Fibroblast of the conjunctiva (primary cell): ENCODE results near the gene EGR2.

Experiments used
- DNase-seq: peaks from one replicate; pipeline ENCODE4 v3.0.0-alpha.2; 2010; ENCODE audit warnings: low read depth

EGR2 gene

DNA sequence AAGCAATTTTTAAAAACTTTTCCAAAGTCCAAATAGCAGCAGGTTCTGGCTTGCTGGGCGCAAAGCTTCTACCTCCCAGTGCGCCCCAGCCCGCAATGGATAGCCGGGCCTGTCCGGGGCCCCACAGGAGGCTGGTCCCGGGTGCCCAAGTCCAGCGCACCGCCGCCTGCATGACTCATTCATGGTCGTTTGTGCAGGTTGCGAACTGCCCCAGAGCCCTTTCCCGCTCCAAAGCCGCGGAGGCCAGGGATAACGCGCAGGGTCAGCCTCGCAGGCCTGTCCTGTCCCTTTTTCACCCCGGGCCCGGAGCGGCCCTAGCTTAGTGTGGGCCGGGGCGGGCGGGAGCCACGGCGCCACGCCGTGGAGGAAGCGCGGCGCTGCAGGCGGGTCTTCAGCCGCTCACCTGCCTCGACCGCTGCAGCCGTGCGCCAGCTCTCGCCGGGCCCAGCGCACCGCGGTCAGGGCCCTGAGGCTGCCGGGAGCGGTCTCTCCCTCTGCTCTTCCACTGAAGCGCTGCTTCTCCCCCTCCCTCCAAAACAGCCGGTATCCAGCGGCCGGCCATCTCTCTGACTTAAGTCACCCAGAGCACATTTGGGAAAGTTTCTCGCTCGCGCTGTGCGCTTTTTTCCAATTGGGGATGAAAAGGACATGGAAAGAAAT, 1.7 kb upstream of the EGR2 start:
- no peak for DNase-seq

GRCh38 chr10:62817121-62817765, 1.1 kb upstream of the EGR2 start:
- no peak for DNase-seq

DNA sequence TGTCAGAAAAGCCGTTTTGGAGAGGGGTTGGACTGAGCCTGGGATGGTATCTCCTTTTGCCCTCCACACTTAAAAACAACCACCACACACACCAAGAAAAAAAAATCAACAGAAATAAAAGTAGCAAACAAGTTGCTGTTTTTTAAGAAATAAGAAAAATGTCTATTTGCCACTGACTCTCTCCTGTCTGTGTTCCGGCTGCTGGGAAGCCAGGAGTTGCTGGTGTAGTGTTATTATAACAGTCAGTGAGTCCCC, 163 bp downstream of the EGR2 start:
- DNase-seq = no peak

DNA sequence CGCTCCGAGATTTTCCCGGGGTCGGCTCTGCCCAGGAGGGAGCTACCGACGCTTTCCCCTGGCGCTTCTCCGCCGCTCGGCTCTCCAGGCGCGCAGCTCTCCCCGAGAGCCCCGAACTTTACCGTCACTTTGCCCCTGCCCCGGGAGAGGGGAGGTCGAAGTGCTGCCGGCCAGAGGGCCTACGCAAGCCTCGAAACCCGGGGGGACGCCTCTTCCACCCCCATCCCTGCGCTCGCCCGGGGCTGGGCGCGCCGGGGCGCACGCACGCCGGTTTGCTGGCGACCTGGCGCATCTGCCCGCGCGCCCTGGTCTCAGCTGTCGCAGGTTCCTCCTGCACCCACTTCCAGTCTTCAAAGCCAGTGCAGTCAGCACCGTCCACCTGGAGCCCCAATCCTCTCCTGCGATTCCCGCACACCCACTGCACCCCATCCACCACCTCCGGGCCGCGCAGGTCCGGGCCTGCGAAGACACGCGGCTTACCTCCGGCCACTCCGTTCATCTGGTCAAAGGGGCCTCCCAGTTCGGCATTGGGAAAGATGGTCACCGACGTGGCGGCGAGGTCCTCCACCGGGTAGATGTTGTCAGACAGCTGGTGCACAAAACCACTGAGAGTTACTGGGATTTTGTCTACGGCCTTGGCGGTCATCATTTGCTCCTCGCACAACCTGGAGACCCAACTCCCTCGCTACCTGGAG, 638 bp downstream of the EGR2 start:
- DNase-seq = no peak

GRCh38 chr10:62814756-62815380, 1.3 kb downstream of the EGR2 start:
- no peak for DNase-seq

DNA sequence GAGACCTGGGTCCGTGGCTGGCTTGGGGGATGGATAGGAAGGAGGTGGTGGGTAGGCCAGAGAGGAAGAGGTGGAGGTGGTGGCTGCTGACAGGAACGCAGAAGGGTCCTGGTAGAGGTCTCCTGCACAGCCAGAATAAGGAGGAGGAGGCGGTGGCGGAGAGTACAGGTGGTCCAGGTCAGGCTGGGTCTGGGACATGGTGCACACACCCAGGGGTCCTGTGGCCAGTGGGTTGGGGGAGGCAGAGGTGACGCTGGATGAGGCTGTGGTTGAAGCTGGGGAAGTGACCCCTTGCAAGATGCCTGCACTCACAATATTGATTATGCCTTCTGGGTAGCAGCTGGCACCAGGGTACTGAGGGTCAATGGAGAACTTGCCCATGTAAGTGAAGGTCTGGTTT, 2.2 kb downstream of the EGR2 start:
- no peak for DNase-seq

- no peak for DNase-seq
Measured at GRCh38 chr10:62813453-62813852, 2.7 kb downstream of the EGR2 start.

DNA sequence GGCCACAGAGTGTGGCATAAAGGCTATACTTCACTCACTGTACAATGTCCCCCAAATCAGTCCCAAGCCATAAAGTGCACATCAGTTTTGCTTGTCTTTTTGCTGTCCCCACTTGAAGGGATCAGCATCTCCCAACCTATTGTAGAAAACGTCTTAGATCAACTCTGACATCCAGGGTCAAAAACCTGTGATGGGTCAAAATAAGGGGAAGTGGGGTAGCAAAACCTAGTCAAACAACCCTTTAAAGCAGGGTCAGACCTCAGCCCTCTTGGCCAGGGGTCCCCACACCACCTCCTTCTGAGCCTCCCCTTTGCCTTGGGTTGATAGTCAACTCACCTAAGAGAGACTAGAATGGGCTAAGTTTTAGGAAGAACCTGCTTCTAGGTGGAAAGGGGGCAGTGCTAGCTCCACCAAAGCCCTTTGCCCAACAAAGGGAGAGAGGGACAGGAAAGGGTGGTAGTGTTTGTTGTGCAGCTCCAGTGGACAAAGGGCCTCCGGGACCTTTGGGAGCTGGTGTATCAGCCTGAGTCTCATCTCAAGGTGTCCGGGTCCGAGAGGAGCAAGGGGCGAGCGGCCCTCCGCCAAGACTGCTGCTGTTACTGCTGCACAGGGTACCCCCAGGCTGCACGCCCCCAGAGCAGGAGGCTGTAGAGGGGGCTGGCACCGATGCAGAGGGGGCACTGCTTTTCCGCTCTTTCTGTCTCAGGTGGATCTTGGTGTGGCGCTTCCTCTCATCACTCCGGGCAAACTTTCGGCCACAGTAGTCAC, 3.3 kb downstream of the EGR2 start:
- DNase-seq = no peak

GRCh38 chr10:62811159-62811875, 4.8 kb downstream of the EGR2 start:
- DNase-seq = no peak

DNA sequence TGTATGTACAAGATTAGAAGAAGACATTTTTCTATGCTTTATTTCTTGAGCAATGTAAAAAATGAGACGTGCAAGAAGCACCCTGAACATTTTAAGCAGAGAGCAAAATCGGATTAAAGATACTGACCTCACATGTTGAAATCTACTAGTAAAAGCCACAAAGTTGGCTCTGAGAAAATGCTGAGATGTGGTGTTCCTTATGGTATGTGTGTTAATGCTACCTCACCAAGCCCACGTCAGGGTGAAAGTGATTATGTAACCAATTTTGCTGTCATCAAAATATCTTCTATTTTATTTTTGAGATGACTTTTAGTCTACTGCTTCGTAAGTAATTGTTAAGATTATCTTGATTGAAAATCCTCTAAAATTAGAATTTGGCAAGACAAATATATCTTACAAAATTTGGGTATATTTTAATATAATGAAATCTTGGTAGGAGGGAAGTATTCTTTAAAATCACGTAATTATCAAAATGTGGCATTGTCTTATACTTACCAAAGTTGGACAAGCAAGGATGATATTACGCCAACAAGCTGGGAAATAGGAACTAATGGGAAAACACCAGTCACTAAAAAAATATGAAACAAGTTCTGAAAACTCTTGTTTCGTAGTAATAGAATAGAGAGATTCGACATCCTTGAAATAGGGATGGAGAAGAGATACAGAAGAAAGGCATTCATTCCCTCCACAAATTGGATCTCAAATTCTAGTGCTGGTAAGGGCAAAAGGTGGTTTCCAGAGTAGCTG, 5.8 kb downstream of the EGR2 start:
- DNase-seq = no peak

- DNase-seq = no peak
Measured at GRCh38 chr10:62806251-62806650, 9.9 kb downstream of the EGR2 start.

- DNase-seq = no peak
Measured at GRCh38 chr10:62805231-62806099, 10.7 kb downstream of the EGR2 start.

GRCh38 chr10:62804356-62805230, 11.6 kb downstream of the EGR2 start, which contains the start of gene ADO:
Gene ADO (plus strand): TSS chr10:62804720. CDS start chr10:62805060, 340 bp downstream.
- peak; percentile 63 for DNase-seq

- no peak for DNase-seq
Measured at GRCh38 chr10:62803724-62804355, 12.3 kb downstream of the EGR2 start.

- no peak for DNase-seq
Measured at GRCh38 chr10:62801871-62802270, 14.3 kb downstream of the EGR2 start.

DNA sequence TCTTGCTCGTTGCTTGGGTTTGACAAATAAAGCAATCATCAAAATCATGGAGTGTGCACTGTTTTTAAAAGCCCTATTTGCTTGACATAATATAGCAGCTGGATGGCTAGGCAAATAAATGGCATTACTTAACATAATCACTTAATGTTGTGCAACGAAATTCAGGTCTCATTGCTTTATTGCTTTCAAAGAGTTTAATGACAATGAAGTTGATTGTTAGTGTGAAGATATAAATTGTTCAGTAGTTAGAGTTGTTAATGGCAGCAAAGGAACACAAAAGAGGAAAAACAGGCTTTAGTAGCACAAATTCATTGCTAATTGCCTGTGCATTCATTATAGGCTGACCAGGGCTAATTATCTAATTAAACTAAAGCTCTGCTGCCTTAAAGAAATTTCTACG, 19.3 kb downstream of the EGR2 start:
- no peak for DNase-seq

DNA sequence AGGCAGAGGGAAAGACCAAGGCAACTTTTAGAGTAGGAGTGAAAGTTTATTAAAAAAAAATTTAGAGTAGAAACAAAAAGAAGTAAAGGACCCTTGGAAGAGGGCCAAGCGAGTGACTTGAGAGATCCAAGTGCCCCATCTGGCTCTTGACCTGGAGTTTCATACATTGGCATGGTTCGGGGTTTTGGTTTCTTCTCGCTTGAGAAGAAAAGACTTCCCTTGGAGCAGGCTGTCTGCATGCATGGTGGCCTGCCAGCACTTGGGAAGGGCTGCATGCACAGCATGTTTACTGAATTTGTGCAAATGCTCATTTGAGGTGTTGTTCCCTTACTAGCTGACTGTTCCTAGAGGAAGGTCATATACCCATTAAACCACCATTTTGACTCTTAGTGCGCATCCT, 20.4 kb downstream of the EGR2 start:
- no peak for DNase-seq

DNA sequence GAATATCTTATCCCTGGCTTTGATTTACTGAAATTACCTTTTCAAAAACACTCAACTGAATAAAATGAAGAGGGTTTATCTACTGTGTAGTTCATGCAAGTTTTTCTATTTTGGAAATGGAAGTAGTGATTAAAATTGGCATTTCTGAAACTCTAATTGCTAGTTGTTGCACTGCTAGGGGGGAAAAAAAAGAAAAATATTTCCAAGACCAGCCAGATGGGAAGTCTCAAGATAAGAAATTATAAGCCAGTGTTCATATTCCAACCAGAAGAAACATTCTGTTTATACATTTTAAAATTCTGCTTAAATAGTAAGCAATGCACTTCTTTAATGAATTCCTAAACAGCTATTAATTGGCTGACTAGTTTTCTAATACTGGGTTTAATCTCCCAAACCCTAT, 21.1 kb downstream of the EGR2 start:
- DNase-seq = no peak

GRCh38 chr10:62794306-62794705, 21.9 kb downstream of the EGR2 start:
- no peak for DNase-seq
